ENCODE data around the gene KLHL29. TPM values are rescaled to one million over a fixed set of nuclear protein-coding genes. Genes with fewer than 3 reads are reported as not detected.

KLHL29 gene
- total RNA-seq, 1 experiment from 2014 or later: 2.6 TPM

GRCh38 chr2:23410596-23410995 is 25.6 kb downstream of the KLHL29 start:
- ChIA-PET POLR2A (ENCODE audit: unreplicated experiment) (no interaction called here), CTCF (no interaction called here)
- DNase-seq (no peak), ATAC-seq (no peak)
- no peak overlapping the region for H3K4me2 ChIP-seq (ENCODE audit: low read length)
- TF ChIP-seq EZH2phosphoT487 (IDR thresholded peaks at IDR 0.05; ENCODE audit: borderline replicate concordance, low read length): no peak
- TF ChIP-seq EZH2 (IDR thresholded peaks at IDR 0.05; ENCODE audit: low read length, unreplicated experiment): no peak
- no peak for TF ChIP-seq CTCF (conservative IDR thresholded peaks at IDR 0.05; ENCODE audit: low read depth, low read length)
- no peaks in the 10 kb centered on the region for H3K36me3 ChIP-seq (ENCODE audit: low read depth, low read length)
- H3K9ac ChIP-seq (ENCODE audit: low read length): no peak overlapping the region
- H3F3A ChIP-seq (ENCODE audit: low read length, unreplicated experiment): no peaks in the 10 kb centered on the region
- no TSS peak for BruUV-seq (replicated peaks)
- H3K27me3 ChIP-seq (ENCODE audit: low read length): no peaks in the 10 kb centered on the region
- H3K9me3 ChIP-seq (ENCODE audit: low read length): no peaks in the 10 kb centered on the region
- H2AFZ ChIP-seq (ENCODE audit: low read length): no peak overlapping the region
- no peak overlapping the region for H3K27ac ChIP-seq (ENCODE audit: low read length)
- no peaks in the 10 kb centered on the region for H4K20me1 ChIP-seq (ENCODE audit: low read length)
- H3K4me1 ChIP-seq (ENCODE audit: insufficient read depth, low read length): peaks cover 25% of the 10 kb centered on the region
- intact Hi-C loops (cut with micrococcal nuclease): no loop called here
- H3K9me2 ChIP-seq (replicated peaks; ENCODE audit: low read length): no peaks in the 10 kb centered on the region
- H3K4me3 ChIP-seq (ENCODE audit: low read length): no peak overlapping the region
- H3K79me2 ChIP-seq (ENCODE audit: low read length): no peaks in the 10 kb centered on the region

- no peaks in the 10 kb centered on the region for H3K79me2 ChIP-seq (ENCODE audit: low read length)
- H4K20me1 ChIP-seq (ENCODE audit: low read length): no peaks in the 10 kb centered on the region
- H3K27ac ChIP-seq (ENCODE audit: low read length): peak overlapping the region; percentile 52
- H3K27me3 ChIP-seq (ENCODE audit: low read length): no peaks in the 10 kb centered on the region
- peaks cover 25% of the 10 kb centered on the region for H3K4me1 ChIP-seq (ENCODE audit: insufficient read depth, low read length)
- POLR2A ChIA-PET (ENCODE audit: unreplicated experiment): no interaction called here
- peak overlapping the region; percentile 45 for H3K4me2 ChIP-seq (ENCODE audit: low read length)
- DNase-seq (peak; percentile 82), ATAC-seq (peak; percentile 64)
- TF ChIP-seq EZH2 (IDR thresholded peaks at IDR 0.05; ENCODE audit: low read length, unreplicated experiment): no peak
- no peak for TF ChIP-seq EZH2phosphoT487 (IDR thresholded peaks at IDR 0.05; ENCODE audit: borderline replicate concordance, low read length)
- TF ChIP-seq CTCF (conservative IDR thresholded peaks at IDR 0.05; ENCODE audit: low read depth, low read length): no peak
- CTCF ChIA-PET: no interaction called here
- H3K9me3 ChIP-seq (ENCODE audit: low read length): no peaks in the 10 kb centered on the region
- H3K36me3 ChIP-seq (ENCODE audit: low read depth, low read length): no peaks in the 10 kb centered on the region
- no peaks in the 10 kb centered on the region for H3F3A ChIP-seq (ENCODE audit: low read length, unreplicated experiment)
- H2AFZ ChIP-seq (ENCODE audit: low read length): no peak overlapping the region
- H3K4me3 ChIP-seq (ENCODE audit: low read length): no peak overlapping the region
- BruUV-seq (replicated peaks): no TSS peak
- H3K9ac ChIP-seq (ENCODE audit: low read length): no peak overlapping the region
- H3K9me2 ChIP-seq (replicated peaks; ENCODE audit: low read length): no peaks in the 10 kb centered on the region
- intact Hi-C loops (cut with micrococcal nuclease): no loop called here
Observed at GRCh38 chr2:23411752-23412431, 26.9 kb downstream of the KLHL29 start.

- Histone ChIP-seq H3K79me2 (ENCODE audit: low read length) (no peaks in the 10 kb centered on the region), H3K9me3 (ENCODE audit: low read length) (no peaks in the 10 kb centered on the region), H3K27ac (ENCODE audit: low read length) (peak overlapping the region; percentile 52), H4K20me1 (ENCODE audit: low read length) (no peaks in the 10 kb centered on the region), H3K36me3 (ENCODE audit: low read depth, low read length) (no peaks in the 10 kb centered on the region), H3K4me2 (ENCODE audit: low read length) (peak overlapping the region; percentile 45), H3K4me3 (ENCODE audit: low read length) (no peak overlapping the region), H3K27me3 (ENCODE audit: low read length) (no peaks in the 10 kb centered on the region), H3K9me2 (replicated peaks; ENCODE audit: low read length) (no peaks in the 10 kb centered on the region), H3K9ac (ENCODE audit: low read length) (no peak overlapping the region), H3K4me1 (ENCODE audit: insufficient read depth, low read length) (peaks cover 25% of the 10 kb centered on the region), H3F3A (ENCODE audit: low read length, unreplicated experiment) (no peaks in the 10 kb centered on the region), H2AFZ (ENCODE audit: low read length) (no peak overlapping the region)
- BruUV-seq (replicated peaks): no TSS peak
- CTCF ChIA-PET: no interaction called here
- intact Hi-C loops (cut with micrococcal nuclease): no loop called here
- POLR2A ChIA-PET (ENCODE audit: unreplicated experiment): no interaction called here
- peak; percentile 30; the same call in 1 of the 2 replicates for ATAC-seq
- TF ChIP-seq EZH2phosphoT487 (IDR thresholded peaks at IDR 0.05; ENCODE audit: borderline replicate concordance, low read length): no peak
- no peak for TF ChIP-seq CTCF (conservative IDR thresholded peaks at IDR 0.05; ENCODE audit: low read depth, low read length)
- no peak for TF ChIP-seq EZH2 (IDR thresholded peaks at IDR 0.05; ENCODE audit: low read length, unreplicated experiment)
- DNase-seq: peak; percentile 82
Observed at GRCh38 chr2:23412556-23413155, 27.7 kb downstream of the KLHL29 start.
